ENCODE results near the gene HIRIP3.

Gene HIRIP3

DNA sequence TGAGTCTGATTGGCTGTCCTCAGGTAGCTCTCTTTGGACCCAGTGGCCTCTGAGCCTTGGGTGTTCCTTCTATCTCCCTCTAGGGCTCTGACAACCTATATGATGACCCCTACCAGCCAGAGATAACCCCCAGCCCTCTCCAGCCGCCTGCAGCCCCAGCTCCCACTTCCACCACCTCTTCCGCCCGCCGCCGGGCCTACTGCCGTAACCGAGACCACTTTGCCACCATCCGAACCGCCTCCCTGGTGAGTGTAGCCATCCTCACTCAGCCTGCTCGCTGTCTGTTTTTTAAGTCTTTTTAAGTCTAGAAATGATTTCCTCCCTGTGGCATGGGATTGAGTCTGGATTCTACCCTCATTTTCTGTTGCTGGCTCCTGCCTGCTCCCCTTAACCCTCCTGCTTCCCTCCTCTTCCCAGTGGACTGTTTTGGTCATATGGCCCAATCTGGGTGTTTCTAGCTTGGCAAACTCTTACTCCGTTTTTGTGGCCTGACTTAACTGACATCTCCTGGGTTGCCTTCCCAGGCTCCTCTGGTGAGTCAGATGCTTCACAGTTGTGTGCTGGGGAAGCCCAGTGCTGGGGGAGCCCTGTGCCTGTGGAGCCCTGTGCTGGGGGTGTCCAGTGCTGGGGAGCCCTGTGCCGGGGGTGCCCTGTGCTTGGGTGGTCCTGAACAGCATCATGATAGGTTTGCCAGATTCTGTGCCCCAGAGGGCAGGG lies 11.8 kb downstream of the HIRIP3 start:
- TF ChIP-seq BACH2 (CRISPR knock-in tag; IDR thresholded peaks at IDR 0.05; ENCODE audit: borderline replicate concordance) (no peak), TCF4 (CRISPR knock-in tag; IDR thresholded peaks at IDR 0.05; ENCODE audit: borderline replicate concordance) (no peak), ISL1 (CRISPR knock-in tag; IDR thresholded peaks at IDR 0.05) (no peak), ZNF565 (CRISPR knock-in tag; conservative IDR thresholded peaks at IDR 0.05; ENCODE audit: low read depth) (no peak)
- TF ChIP-seq, protein P1, sequence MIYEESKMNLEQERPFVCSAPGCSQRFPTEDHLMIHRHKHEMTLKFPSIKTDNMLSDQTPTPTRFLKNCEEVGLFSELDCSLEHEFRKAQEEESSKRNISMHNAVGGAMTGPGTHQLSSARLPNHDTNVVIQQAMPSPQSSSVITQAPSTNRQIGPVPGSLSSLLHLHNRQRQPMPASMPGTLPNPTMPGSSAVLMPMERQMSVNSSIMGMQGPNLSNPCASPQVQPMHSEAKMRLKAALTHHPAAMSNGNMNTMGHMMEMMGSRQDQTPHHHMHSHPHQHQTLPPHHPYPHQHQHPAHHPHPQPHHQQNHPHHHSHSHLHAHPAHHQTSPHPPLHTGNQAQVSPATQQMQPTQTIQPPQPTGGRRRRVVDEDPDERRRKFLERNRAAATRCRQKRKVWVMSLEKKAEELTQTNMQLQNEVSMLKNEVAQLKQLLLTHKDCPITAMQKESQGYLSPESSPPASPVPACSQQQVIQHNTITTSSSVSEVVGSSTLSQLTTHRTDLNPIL (CRISPR knock-in tag; IDR thresholded peaks at IDR 0.05; ENCODE audit: low read depth): no peak
- TF ChIP-seq, protein P2, sequence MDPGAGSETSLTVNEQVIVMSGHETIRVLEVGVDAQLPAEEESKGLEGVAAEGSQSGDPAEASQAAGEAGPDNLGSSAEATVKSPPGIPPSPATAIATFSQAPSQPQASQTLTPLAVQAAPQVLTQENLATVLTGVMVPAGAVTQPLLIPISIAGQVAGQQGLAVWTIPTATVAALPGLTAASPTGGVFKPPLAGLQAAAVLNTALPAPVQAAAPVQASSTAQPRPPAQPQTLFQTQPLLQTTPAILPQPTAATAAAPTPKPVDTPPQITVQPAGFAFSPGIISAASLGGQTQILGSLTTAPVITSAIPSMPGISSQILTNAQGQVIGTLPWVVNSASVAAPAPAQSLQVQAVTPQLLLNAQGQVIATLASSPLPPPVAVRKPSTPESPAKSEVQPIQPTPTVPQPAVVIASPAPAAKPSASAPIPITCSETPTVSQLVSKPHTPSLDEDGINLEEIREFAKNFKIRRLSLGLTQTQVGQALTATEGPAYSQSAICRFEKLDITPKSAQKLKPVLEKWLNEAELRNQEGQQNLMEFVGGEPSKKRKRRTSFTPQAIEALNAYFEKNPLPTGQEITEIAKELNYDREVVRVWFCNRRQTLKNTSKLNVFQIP (CRISPR knock-in tag; IDR thresholded peaks at IDR 0.05; ENCODE audit: borderline replicate concordance, low read depth): no peak
- TF ChIP-seq, protein P3, sequence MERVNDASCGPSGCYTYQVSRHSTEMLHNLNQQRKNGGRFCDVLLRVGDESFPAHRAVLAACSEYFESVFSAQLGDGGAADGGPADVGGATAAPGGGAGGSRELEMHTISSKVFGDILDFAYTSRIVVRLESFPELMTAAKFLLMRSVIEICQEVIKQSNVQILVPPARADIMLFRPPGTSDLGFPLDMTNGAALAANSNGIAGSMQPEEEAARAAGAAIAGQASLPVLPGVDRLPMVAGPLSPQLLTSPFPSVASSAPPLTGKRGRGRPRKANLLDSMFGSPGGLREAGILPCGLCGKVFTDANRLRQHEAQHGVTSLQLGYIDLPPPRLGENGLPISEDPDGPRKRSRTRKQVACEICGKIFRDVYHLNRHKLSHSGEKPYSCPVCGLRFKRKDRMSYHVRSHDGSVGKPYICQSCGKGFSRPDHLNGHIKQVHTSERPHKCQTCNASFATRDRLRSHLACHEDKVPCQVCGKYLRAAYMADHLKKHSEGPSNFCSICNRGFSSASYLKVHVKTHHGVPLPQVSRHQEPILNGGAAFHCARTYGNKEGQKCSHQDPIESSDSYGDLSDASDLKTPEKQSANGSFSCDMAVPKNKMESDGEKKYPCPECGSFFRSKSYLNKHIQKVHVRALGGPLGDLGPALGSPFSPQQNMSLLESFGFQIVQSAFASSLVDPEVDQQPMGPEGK (CRISPR knock-in tag; IDR thresholded peaks at IDR 0.05; ENCODE audit: borderline replicate concordance): no peak
- TF ChIP-seq, protein P4, sequence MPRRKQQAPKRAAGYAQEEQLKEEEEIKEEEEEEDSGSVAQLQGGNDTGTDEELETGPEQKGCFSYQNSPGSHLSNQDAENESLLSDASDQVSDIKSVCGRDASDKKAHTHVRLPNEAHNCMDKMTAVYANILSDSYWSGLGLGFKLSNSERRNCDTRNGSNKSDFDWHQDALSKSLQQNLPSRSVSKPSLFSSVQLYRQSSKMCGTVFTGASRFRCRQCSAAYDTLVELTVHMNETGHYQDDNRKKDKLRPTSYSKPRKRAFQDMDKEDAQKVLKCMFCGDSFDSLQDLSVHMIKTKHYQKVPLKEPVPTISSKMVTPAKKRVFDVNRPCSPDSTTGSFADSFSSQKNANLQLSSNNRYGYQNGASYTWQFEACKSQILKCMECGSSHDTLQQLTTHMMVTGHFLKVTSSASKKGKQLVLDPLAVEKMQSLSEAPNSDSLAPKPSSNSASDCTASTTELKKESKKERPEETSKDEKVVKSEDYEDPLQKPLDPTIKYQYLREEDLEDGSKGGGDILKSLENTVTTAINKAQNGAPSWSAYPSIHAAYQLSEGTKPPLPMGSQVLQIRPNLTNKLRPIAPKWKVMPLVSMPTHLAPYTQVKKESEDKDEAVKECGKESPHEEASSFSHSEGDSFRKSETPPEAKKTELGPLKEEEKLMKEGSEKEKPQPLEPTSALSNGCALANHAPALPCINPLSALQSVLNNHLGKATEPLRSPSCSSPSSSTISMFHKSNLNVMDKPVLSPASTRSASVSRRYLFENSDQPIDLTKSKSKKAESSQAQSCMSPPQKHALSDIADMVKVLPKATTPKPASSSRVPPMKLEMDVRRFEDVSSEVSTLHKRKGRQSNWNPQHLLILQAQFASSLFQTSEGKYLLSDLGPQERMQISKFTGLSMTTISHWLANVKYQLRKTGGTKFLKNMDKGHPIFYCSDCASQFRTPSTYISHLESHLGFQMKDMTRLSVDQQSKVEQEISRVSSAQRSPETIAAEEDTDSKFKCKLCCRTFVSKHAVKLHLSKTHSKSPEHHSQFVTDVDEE (CRISPR knock-in tag; IDR thresholded peaks at IDR 0.05): no peak
- ATAC-seq: no peak

DNA sequence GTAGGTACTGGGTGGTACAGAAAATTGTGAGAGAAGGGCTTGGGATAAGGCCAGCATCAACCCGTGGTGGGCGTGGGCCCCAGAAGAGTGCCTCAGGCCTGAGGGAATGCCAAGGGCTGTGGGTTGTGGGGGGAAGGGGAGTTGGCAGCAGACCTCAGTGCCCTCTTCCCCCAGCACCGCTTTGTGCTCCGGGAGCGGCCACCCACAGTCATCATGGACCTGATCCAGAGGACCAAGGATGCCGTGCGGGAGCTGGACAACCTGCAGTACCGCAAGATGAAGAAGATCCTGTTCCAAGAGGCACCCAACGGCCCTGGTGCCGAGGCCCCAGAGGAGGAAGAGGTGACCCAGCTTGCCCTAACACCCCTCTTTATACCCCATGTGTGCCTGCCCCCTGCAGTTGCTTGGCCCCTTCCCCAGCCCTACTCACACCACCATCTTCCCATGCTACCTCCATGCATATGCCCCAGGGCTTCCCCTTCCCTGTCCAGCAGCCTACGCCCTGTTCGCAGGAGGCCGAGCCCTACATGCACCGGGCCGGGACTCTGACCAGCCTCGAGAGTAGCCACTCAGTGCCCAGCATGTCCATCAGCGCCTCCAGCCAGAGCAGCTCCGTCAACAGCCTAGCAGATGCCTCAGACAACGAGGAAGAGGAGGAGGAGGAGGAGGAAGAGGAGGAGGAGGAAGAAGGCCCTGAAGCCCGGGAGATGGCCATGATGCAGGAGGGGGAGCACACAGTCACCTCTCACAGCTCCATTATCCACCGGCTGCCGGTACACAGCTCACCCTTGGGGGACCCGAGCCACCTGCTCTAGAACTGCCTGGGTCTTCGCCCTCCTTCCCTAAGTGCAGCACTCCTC lies 12.6 kb downstream of the HIRIP3 start:
- ATAC-seq: no peak
- TF ChIP-seq, protein P1 (CRISPR knock-in tag; IDR thresholded peaks at IDR 0.05; ENCODE audit: low read depth): no peak
- TF ChIP-seq CSDC2 (CRISPR knock-in tag; IDR thresholded peaks at IDR 0.05) (no peak), TCF4 (CRISPR knock-in tag; IDR thresholded peaks at IDR 0.05; ENCODE audit: borderline replicate concordance) (no peak)

DNA sequence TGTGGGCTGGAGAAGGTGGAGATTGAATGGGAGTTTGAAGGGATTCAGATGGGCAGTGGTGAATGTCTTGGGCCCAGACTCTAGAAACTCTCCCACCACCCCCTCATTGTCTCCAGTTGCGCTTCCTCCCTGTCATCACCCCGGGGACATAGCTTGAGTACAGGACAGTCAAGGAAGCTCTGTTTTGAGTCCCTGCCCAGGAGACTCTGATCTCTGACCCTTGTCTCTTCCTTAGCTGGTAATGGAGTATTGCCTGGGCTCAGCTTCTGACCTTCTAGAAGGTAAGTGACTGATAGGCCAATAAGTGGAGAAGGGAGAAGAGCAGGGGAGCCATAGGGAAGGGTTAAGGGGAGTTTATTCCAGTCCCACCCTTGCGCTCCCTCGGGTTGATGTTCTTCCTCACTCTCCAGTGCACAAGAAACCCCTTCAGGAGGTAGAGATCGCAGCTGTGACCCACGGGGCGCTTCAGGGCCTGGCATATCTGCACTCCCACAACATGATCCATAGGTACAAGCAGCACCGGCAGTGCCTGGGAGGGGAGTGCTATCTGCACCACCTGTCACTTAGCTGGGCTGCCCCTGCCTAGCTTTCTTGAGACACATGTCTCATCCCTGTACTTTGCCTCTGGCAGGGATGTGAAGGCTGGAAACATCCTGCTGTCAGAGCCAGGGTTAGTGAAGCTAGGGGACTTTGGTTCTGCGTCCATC lies 16.7 kb downstream of the HIRIP3 start:
- no peak for ATAC-seq
- TF ChIP-seq TCF4 (CRISPR knock-in tag; IDR thresholded peaks at IDR 0.05; ENCODE audit: borderline replicate concordance) (no peak), ZFP3 (CRISPR knock-in tag; IDR thresholded peaks at IDR 0.05) (no peak), ZNF70 (CRISPR knock-in tag; IDR thresholded peaks at IDR 0.05) (no peak), ZC3H10 (CRISPR knock-in tag; IDR thresholded peaks at IDR 0.05) (no peak), BACH2 (CRISPR knock-in tag; IDR thresholded peaks at IDR 0.05; ENCODE audit: borderline replicate concordance) (no peak), ZNF8 (CRISPR knock-in tag; IDR thresholded peaks at IDR 0.05) (no peak), SNAI2 (CRISPR knock-in tag; IDR thresholded peaks at IDR 0.05) (no peak), RARB (CRISPR knock-in tag; IDR thresholded peaks at IDR 0.05) (no peak), ISL1 (CRISPR knock-in tag; IDR thresholded peaks at IDR 0.05) (no peak), OSR1 (CRISPR knock-in tag; IDR thresholded peaks at IDR 0.05) (no peak)
- TF ChIP-seq, protein P2 (CRISPR knock-in tag; IDR thresholded peaks at IDR 0.05; ENCODE audit: borderline replicate concordance, low read depth): no peak
- TF ChIP-seq, protein P1 (CRISPR knock-in tag; IDR thresholded peaks at IDR 0.05; ENCODE audit: low read depth): no peak
- TF ChIP-seq, protein P4 (CRISPR knock-in tag; IDR thresholded peaks at IDR 0.05): no peak
